Skeletal muscle tissue (tissue), 4 donors: Measurements from ENCODE around the gene BTRC. TPM values are rescaled to one million over a fixed set of nuclear protein-coding genes. Genes with fewer than 3 reads are reported as not detected.

Experiments
- H3K27ac ChIP-seq: one replicate; pipeline ENCODE4 v1.7.0; 2013; ENCODE audit warnings: mild to moderate bottlenecking, low read depth, low read length, inconsistent platforms
- H3K27me3 ChIP-seq, 3 donors: one replicate each; pipeline ENCODE4 v1.7.0; 2013; ENCODE audit warnings: low read length in 3 of 3; ENCODE audit not compliant: control insufficient read depth in 3 of 3, insufficient read depth in 3 of 3
- H3K36me3 ChIP-seq, 3 donors: one replicate each; pipeline ENCODE4 v1.7.0; 2013; ENCODE audit warnings: low read length in 3 of 3; ENCODE audit not compliant: control insufficient read depth in 3 of 3, insufficient read depth in 3 of 3
- H3K4me1 ChIP-seq, 3 donors: one replicate each; pipeline ENCODE4 v1.7.0; 2013; ENCODE audit warnings: low read length in 3 of 3, mild to moderate bottlenecking in 3 of 3; ENCODE audit not compliant: control insufficient read depth in 3 of 3, insufficient read depth in 3 of 3
- H3K4me3 ChIP-seq, 3 donors: one replicate each; pipeline ENCODE4 v1.7.0; 2013; ENCODE audit warnings: low read length in 3 of 3
- H3K9ac ChIP-seq, 3 donors: one replicate each; pipeline ENCODE4 v1.7.0; 2013; ENCODE audit warnings: low read length in 3 of 3, mild to moderate bottlenecking in 3 of 3, moderate library complexity in 2 of 3, low read depth in 1 of 3
- H3K9me3 ChIP-seq, 3 donors: one replicate each; pipeline ENCODE4 v1.7.0; 2013; ENCODE audit warnings: low read length in 3 of 3; ENCODE audit not compliant: control insufficient read depth in 3 of 3
- total RNA-seq: library from RNA; depleted of rRNA; stranded (reverse); fragments of >200 nt; gene quantifications from one replicate; pipeline ENCODE4 v1.2.3, GENCODE V29; 2014
- donor health status: Osteomylitis.

Gene BTRC
- total RNA-seq, 1 donor from 2014 or later: 19.8 TPM

DNA sequence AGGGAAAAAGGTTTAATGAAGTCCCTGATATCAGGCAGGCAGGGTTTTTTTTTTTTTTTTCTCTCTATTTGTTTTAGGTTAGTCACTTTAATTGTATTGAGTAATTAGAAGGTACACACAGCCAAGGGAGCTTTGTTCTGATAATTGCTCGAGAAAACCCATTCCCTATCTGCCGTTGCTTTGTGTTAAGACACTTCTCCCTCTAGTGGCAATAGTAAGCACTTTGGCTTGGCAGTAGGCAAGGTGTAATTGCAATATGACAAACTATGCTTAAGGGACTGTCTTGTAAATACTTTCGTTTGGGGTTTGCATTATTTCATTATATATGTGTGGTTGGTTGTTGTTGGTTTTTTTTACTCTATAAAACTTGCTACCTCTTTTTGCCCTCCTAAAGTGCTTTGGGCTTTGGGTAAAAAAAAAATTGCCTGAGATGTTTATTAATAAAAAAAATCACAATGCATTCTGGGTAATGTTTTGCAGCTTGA lies 113.4 kb downstream of the BTRC start:
- H3K36me3 ChIP-seq: no peaks in the 10 kb centered on the region
- H3K4me1 ChIP-seq: peaks cover 0 to 6% (median 0%) of the 10 kb centered on the region in 3 donors
- peak overlapping the region in 1 of 3 donors; percentile 3 for H3K4me3 ChIP-seq
- H3K9ac ChIP-seq: no peak overlapping the region
- H3K27me3 ChIP-seq: no peaks in the 10 kb centered on the region
- no peaks in the 10 kb centered on the region for H3K9me3 ChIP-seq
- no peak overlapping the region for H3K27ac ChIP-seq

GRCh38 chr10:101468159-101468558 lies 114.2 kb downstream of the BTRC start:
- peaks cover 0 to 6% (median 0%) of the 10 kb centered on the region in 3 donors for H3K4me1 ChIP-seq
- H3K9ac ChIP-seq: no peak overlapping the region
- H3K27me3 ChIP-seq: no peaks in the 10 kb centered on the region
- H3K27ac ChIP-seq: no peak overlapping the region
- H3K36me3 ChIP-seq: no peaks in the 10 kb centered on the region
- H3K9me3 ChIP-seq: no peaks in the 10 kb centered on the region
- no peak overlapping the region for H3K4me3 ChIP-seq

- Histone ChIP-seq H3K27me3 (no peaks in the 10 kb centered on the region), H3K9ac (no peak overlapping the region), H3K4me1 (no peaks in the 10 kb centered on the region), H3K9me3 (no peaks in the 10 kb centered on the region), H3K27ac (no peak overlapping the region), H3K36me3 (peaks cover 0 to 10% (median 0%) of the 10 kb centered on the region in 3 donors), H3K4me3 (no peak overlapping the region)
Observed at GRCh38 chr10:101476383-101476782, 122.4 kb downstream of the BTRC start.

GRCh38 chr10:101478956-101479355 lies 125.0 kb downstream of the BTRC start:
- Histone ChIP-seq H3K9ac (no peak overlapping the region), H3K36me3 (peaks cover 0 to 10% (median 0%) of the 10 kb centered on the region in 3 donors), H3K9me3 (no peaks in the 10 kb centered on the region), H3K27ac (no peak overlapping the region), H3K27me3 (no peaks in the 10 kb centered on the region), H3K4me3 (no peak overlapping the region), H3K4me1 (no peaks in the 10 kb centered on the region)

GRCh38 chr10:101481256-101481655 lies 127.3 kb downstream of the BTRC start:
- Histone ChIP-seq H3K27ac (no peak overlapping the region), H3K9ac (no peak overlapping the region), H3K36me3 (peaks cover 0 to 10% (median 0%) of the 10 kb centered on the region in 3 donors), H3K27me3 (no peaks in the 10 kb centered on the region), H3K9me3 (no peaks in the 10 kb centered on the region), H3K4me3 (no peak overlapping the region), H3K4me1 (peaks cover 0 to 8% (median 0%) of the 10 kb centered on the region in 3 donors)

DNA sequence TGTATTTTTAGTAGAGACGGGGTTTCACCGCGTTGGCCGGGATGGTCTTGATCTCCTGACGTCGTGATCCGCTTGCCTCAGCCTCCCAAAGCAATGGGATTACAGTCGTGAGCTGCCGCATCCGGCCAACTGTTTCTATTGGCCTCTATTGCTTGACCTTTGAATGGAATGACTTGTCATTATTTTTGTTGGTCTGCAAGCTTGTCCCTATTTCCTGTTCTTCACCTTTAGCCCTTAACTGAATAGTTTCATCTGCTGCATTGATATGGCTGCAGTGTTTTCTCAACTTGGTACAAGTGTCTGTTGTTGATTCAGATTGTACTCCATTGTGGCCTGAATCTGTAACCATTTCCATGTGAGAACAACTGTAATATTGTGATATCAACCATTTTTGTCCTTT lies 128.6 kb downstream of the BTRC start:
- Histone ChIP-seq H3K9ac (no peak overlapping the region), H3K9me3 (no peaks in the 10 kb centered on the region), H3K27me3 (no peaks in the 10 kb centered on the region)

DNA sequence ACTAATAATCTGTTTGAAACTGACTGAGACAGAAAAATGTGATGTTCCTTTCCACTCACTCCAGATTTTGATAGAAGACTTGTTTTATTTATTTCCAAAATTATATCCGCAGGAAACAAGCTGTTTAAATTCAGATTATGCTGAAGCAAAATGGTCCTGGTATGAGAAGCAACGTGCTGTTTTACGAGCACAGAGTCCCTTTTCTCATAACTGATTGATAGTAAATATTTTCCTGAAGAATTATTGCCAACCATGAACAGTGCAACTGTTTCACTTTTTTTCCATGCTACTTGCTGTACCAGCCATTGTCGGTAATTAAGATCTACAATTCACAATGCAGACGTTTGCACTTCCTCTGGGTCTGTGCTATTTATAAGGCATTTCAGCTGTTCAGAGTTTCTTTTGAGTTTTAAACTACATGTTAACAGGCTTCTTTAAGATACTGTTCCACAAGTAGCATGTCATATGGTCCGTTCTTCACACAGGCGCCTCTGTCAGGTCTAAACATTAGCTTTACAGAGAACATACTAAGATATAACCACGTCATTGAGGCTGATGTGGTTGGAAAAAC lies 130.3 kb downstream of the BTRC start:
- H3K4me1 ChIP-seq: peaks cover 4 to 13% (median 6%) of the 10 kb centered on the region in 3 donors
- H3K9me3 ChIP-seq: no peaks in the 10 kb centered on the region
- H3K36me3 ChIP-seq: peaks cover 0 to 6% (median 0%) of the 10 kb centered on the region in 3 donors
- H3K4me3 ChIP-seq: no peak overlapping the region
- no peak overlapping the region for H3K27ac ChIP-seq
- H3K9ac ChIP-seq: no peak overlapping the region
- no peaks in the 10 kb centered on the region for H3K27me3 ChIP-seq

More for the DNA sequence above, 128.6 kb downstream of the BTRC start:
- no peak overlapping the region for H3K27ac ChIP-seq
- no peak overlapping the region for H3K4me3 ChIP-seq
- peaks cover 0 to 12% (median 2%) of the 10 kb centered on the region in 3 donors for H3K4me1 ChIP-seq
- peaks cover 0 to 10% (median 0%) of the 10 kb centered on the region in 3 donors for H3K36me3 ChIP-seq

DNA sequence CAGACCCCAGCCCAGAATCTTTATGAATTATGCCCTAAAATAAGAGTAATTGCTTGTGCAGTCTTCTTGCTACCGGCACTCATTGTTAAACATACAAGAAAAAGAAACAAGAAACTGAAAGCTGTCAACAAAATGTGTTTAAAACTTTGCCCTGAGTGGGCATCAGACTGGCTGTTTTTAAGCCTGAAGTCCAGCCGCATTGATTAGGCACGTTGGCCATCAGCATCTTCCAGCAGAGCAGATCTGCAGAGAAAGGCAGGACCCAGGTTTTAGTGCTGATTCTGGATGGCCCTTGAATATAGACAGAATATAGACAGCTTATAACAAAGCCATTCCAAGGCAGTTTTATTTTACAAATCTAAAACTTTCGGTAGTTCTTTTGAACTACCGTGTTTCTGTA lies 131.2 kb downstream of the BTRC start:
- Histone ChIP-seq H3K9me3 (no peaks in the 10 kb centered on the region), H3K36me3 (no peaks in the 10 kb centered on the region), H3K4me1 (peaks cover 4 to 13% (median 6%) of the 10 kb centered on the region in 3 donors), H3K27ac (no peak overlapping the region), H3K4me3 (no peak overlapping the region), H3K9ac (peak overlapping the region in 1 of 3 donors; percentile 64), H3K27me3 (no peaks in the 10 kb centered on the region)

DNA sequence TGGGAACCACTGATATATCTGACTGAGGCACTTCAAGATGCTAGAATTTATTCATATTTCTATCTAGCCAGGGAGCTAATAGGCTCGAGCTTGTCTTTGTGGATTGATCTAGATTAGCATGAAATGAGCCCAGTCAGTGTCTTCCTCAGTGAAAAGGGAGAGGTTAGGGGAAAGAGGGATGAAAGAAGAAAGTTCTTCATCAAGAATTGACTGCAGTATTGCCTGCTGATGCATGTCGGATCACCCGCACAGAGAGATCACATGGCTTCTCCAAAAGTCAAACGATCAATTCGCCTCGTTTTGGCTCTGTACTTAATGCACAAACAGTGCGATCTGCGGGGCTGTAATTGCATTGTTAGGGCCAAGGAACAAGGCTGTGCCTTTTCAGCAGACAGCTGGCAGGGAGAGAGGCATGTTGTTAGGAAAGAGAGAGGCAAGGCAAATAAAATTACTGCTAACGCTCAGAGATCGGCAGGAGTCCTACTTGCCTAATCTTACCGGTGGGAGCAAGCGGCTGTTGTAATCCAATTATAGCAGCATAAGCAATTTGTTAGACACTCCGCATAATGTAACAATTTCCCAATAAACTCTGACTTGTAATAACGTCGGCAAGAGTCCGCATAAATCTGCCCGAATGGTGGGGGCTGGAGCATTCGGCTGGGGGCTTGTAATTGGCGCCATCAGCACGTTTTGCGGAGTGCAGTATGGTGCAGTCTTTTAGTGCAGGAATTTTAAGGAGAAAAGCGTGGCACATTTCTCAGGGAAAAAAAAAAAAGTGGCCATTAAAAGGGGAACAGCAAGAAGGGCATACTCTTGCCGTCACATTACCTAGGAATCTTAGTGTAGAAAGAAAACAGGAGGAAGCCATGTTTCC lies 132.0 kb downstream of the BTRC start:
- peak overlapping the region; percentile 68 to 74 (median 70) for H3K4me3 ChIP-seq

GRCh38 chr10:101487399-101487798 lies 133.4 kb downstream of the BTRC start:
- no peak overlapping the region for H3K27ac ChIP-seq
- no peaks in the 10 kb centered on the region for H3K9me3 ChIP-seq
- no peak overlapping the region for H3K9ac ChIP-seq
- H3K4me1 ChIP-seq: peaks cover 4 to 13% (median 6%) of the 10 kb centered on the region in 3 donors
- H3K27me3 ChIP-seq: no peaks in the 10 kb centered on the region
- no peaks in the 10 kb centered on the region for H3K36me3 ChIP-seq
- no peak overlapping the region for H3K4me3 ChIP-seq

More for the DNA sequence above, 132.0 kb downstream of the BTRC start:
- Histone ChIP-seq H3K9me3 (no peaks in the 10 kb centered on the region), H3K27ac (peak overlapping the region; percentile 61), H3K4me1 (peaks cover 4 to 13% (median 6%) of the 10 kb centered on the region in 3 donors), H3K36me3 (no peaks in the 10 kb centered on the region), H3K27me3 (no peaks in the 10 kb centered on the region), H3K9ac (peak overlapping the region; percentile 64 to 79 (median 76))
